M059J (cell line): Measurements from ENCODE around the gene B4GALNT3. TPM values are rescaled to one million over a fixed set of nuclear protein-coding genes. Genes with fewer than 3 reads are reported as not detected.

Experiments
- DNase-seq: peaks from one replicate; pipeline ENCODE4 v3.0.0-alpha.2; 2012; ENCODE audit warnings: low read depth
- total RNA-seq: library from RNA; depleted of rRNA; stranded (reverse); fragments of >200 nt; shearing (Covaris generic); gene quantifications from 2 replicates; pipeline ENCODE4 v1.2.3, GENCODE V29; 2014

Gene B4GALNT3
- total RNA-seq, 1 experiment from 2014 or later, result 1.8 TPM

DNA sequence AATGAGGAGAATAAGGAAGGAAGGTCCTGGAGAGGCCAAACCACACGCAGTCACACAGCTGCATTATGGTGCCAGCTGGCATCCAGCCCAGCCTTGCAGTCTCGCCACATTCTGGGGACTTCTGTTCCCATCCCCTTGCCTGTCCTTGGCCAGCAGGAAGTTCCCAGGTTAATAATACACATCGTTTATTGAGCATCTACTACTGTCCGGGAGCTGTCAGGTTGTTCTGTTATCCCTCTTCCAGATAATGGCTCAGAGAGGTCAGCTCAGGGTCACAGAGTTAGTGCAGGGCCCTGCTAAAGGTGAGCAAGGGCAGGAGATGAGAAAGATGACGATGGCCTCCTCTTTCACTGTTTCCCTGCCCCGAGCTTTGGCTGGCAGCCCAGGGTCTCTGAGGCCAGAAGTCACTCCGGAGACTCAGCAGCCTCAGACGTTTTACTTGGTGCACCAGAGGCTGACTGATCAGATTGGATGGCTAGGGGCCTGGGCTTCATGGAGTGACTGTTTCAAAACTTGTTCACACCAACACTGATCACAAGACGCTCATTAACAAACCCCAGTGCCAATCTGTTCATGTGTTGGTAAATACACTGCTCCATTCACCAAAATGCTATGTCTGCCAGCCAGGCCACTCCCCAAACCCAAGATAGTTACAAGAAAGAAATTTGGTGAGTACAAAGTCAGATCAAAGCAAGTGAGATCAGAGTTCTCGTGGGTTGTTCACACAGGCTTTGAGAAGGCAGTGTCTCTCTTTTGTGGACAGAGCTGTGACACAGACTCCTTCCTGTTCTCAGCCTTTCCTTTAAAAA, 79.2 kb downstream of the B4GALNT3 start:
- peak; percentile 87 for DNase-seq

DNA sequence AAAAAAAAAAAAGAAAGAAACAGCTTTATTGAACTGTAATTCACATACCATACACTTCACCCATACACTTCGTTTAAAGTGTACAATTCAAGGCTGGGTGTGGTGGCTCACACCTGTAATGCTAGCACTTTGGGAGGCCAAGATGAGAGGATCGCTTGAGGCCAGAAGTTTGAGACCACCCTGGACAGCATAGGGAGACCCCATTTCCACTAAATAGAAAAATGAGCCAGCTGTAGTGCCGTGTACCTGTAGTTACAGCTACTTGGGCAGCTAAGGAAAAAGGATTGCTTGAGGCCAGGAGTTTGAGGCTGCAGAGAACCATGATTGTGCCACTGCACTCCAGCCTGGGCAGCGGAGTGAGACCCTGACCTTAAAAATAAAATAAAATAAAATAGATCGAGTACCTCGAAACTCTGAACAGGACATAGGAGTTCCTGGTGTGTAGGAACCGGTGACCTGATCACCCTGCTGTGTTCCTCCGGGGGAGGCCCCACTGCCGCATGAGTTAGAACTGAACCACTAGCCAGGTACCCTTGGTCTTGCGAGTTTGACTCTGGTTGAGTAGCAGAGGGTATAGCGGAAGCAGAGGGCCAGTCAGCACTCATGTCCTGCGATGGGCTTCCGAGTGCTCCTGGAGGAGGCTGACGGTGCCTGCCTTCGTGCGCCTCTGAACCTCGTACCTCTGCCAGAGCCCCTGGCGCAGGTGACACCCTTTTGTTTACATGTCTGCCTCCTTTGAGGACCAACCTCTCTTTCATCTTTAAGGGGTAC, 80.0 kb downstream of the B4GALNT3 start:
- no peak for DNase-seq

DNA sequence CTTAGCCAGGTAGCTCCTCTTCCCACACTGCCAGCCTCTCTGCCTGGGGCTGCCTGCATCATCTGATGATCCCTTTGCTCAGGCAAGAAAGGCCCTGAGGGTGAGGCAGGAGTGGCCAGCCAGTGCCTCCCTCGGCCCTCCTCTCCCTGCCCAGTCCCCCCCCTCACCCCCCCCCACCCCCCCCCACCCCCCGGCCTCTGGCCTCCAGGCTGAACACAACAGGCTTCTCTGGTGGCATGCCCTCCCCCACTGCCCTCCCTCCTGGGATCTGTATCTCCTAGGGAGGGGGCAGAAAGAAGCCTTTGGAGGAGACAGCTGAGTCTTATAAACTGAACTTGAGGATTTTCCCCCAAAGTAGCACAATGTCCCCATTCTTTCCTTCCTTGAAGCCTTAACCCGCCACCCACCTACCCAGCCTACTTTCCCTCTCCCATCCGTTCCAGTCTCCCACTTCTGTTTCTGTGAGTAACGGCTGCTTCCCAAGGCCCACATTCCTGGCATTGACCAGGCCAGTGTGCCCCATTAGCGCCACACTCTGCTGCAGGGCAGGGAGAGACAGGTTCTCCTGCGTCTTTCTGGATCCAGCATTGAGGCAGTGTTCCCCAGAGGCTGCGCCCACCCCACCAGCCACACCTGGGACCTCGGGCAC, 82.1 kb downstream of the B4GALNT3 start:
- DNase-seq, result peak; percentile 75

DNA sequence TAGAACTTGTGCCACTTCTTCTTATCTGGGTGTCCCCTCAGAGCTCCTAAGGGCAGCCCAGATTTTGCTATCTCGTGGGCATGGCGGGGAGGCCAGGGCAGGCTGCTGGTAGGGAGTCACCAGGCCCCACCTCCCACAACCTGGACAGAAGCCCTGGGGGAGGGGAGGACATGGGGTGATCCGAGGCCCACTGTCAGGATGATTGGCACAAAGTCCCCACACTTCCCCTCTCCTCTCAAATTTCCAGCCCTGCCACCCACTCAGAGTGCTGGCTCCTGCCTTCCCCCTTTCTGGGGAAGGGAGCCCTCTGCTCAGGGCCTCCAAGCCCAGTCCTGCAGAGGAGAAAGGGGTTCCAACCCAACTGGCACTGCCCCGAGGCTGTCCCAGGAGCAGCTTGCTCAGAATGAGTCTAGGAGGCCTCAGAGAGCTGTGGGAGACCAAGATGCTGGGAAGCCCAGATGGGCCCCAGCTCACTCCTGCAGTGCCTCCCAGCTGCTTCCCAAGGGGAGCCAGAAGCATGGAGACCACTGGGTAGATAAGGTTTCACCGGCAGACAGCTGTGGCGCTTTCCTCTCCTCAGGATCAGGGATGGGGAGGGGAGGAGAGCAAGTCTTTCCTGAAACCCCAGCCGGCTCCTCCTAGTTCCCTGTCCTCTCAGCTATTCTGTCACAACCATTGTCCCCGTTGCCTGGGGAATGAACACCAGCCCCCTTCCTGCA, 82.8 kb downstream of the B4GALNT3 start:
- DNase-seq, result no peak

- no peak for DNase-seq
These were observed 83.3 kb downstream of the B4GALNT3 start for GRCh38 chr12:543114-543451.

GRCh38 chr12:544142-544541, 84.4 kb downstream of the B4GALNT3 start:
- no peak for DNase-seq

DNA sequence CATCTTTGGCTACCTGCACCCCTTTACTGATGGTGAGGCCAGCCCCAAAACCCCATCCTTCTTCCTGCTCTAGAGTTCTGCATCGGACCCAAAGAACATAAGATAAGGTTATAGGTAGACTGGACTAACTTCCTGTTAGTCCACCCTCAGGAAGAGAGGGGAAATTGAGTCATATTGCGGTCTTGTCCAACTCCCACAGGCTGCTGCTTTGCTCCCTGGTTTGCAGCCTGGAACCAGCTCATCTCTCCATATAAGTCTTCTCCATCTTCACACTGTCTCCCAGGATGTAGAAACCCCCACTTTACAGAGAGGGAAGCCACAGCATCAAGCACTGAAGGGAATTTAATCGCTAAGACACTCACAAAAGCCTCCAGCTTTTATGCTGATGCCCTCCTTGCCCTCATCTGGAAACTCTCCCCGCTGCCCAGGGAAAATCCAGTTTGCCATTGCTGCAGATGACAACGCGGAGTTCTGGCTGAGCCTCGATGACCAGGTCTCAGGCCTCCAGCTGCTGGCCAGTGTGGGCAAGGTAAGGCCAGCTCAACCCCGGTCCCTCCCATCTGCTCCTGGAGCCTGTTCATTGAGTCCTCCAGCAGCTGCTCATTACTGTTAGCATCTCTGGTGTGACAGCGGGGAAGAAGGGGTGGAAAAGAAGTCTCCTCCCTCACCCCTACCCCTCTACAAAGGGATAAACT, 85.3 kb downstream of the B4GALNT3 start:
- no peak for DNase-seq

DNA sequence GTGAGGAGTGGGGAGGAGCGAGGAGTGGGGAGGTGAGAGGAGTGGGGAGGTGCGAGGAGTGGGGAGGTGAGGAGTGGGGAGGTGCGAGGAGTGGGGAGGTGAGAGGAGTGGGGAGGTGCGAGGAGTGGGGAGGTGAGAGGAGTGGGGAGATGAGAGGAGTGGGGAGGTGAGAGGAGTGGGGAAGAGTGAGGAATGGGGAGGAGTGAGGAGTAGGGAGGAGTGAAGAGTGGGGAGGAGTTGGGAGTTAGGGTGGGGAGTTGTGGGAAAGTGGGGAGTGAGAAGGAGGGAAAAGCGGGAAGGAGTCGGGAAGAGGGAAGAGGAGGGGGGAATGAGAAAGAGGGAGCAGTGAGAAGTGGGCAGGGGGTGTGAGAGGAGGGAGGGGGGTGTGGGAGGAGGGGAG, 86.1 kb downstream of the B4GALNT3 start:
- no peak for DNase-seq

DNA sequence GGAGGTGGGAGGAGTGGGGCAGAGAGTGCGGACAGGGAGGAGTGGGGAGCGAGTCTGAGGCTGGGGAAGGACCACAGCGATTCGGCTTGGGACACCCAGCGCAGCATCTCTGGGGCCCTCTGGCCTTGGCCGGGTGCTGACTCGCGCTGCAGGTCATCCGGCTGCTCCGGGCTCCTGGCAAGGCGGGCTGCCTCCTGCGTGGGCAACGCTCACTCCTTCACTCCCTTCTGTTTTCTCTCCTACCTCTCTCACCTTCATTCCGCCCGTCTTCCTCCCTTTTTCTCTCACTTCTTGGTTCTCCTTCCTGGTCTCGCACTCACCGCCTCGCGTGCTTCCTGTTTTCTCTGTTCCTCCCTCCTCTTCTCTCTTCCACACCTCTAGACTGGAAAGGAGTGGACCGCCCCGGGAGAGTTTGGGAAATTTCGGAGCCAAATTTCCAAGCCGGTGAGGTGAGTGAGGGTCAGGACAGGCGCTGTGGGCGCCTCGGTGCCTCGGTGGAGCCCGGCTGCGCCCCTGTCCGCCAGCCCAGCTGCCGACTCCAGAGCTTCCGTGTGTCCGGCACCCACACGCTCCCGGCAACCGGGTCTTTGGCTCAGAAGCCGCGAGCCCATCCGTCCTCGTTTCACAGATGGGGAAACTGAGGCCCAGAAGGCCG, 86.7 kb downstream of the B4GALNT3 start:
- no peak for DNase-seq

DNA sequence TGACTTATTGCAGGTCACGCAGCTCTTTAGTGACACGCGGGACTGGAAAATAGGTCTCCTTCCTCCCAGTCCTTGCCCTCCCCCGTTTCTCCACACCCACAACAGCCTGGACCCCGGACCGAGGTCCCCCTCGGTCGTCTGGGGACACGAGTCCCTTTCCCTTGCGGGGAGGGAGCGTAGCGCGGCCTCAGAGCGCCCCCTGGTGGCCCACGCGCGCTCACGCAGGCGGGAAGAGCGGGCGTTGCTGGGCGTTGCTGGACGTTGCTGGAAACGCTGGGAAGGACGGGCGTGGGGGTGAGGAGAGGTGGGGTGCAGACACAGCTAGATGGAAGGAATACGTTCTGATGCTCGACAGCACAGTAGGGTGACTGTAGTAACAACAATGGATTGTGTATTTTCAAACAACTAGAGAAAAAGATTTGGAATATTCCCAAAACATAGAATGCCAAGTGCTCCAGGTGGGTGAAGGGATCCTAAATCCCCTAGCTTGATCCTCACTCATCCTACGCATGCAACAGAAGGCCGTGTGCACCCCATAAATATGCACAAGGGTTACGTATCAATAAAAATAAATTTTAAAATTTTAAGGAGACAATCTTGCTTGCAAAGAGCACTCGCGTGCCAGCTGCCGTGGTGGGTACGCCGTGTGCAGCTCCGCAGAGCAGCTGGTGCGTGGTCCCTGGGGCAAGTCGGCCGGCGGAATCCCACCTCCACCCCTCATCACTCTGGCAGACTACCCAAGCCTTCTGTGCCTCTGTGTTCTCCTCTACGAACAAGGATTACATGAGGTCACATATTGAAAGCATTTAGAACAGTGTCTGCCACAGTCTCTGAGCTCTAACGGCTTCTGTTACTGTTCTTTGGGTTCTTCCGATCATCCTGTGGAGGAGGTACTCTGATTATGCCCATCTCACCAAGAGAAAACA, 87.4 kb downstream of the B4GALNT3 start:
- DNase-seq, result peak; percentile 58

- DNase-seq, result no peak
These were observed 88.2 kb downstream of the B4GALNT3 start for GRCh38 chr12:547883-548470.

DNA sequence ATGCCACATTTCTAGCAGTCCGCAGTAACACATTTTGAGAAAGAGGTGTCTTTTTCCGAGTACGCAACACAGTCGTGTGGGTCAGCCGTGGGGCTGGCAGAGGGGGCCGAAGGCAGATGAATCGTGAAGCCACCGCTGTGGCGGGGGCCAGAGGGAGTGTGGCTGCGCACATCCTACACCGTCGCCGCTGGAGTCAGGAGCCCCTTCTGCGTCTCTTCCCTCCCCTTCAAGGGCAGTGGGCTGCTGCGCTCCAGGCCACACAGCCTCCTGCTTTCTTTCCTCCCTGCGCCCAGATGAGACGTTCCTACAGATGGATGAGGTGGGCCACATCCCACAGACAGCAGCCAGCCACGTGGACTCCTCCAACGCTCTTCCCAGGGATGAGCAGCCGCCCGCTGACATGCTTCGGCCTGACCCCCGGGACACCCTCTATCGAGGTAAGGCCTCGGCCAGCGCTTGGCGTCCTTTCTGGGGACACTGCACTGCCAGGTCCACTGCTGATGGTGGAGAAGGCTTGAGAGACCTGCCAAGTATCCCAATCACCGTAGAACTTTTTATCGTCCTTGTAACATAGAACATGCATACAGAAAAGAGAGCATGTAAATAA, 89.8 kb downstream of the B4GALNT3 start:
- DNase-seq, result no peak

DNA sequence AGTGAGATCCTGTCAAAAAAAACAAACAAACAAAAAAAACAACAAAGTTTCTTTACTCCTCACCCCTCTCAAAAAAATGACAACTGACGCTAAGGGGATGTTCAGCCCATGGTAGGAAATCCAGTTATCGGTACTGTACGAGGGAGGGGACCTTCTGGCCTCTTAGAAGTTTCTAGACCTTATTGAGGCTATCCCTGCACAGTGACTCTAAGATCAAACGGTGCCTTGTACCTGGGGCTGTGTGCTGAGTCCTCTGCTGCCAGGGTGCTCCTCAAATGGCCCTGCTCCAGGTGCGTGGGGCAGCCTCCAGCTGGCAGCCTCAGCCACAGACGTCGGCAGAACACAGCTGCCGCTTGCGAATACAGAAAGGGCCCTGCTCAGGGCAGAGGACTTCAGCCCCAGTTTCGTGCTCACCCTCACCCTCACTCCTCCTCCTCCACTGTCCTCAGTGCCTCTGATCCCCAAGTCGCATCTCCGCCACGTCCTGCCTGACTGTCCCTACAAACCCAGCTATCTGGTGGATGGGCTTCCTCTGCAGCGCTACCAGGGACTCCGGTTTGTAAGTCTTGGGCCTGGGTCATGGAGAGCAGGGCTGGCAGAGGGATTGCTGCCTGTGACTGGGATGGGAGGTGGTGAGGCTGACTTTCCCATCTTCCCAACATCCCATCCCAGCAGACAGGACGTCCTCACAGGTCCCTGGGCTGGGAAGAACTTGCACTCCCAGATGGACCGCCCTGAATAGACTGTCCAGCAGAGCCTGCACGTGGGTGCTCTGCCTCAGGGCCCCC, 90.9 kb downstream of the B4GALNT3 start:
- DNase-seq, result no peak

- DNase-seq, result no peak
These were observed 92.7 kb downstream of the B4GALNT3 start for GRCh38 chr12:552466-552865.

GRCh38 chr12:553216-554000, 93.7 kb downstream of the B4GALNT3 start:
- DNase-seq, result no peak

- DNase-seq, result no peak
These were observed 94.2 kb downstream of the B4GALNT3 start for GRCh38 chr12:554001-554285.

GRCh38 chr12:556498-556897, 96.8 kb downstream of the B4GALNT3 start:
- DNase-seq, result no peak

- no peak for DNase-seq
These were observed 98.8 kb downstream of the B4GALNT3 start for GRCh38 chr12:558580-558979.
